ENCODE results near the gene SELENOK.
"Not testable (repeated sequence)": the region's sequence is repeated elsewhere in the genome, so short reads cannot be mapped to it uniquely, and the experiment has no call there.

Gene SELENOK

GRCh38 chr3:53891497-53892285 is at the start of gene SELENOK:
Gene SELENOK, minus strand, starts transcription at chr3:53891859.
- DNase-seq (ENCODE audit: low spot score), result peak; percentile 49

DNA sequence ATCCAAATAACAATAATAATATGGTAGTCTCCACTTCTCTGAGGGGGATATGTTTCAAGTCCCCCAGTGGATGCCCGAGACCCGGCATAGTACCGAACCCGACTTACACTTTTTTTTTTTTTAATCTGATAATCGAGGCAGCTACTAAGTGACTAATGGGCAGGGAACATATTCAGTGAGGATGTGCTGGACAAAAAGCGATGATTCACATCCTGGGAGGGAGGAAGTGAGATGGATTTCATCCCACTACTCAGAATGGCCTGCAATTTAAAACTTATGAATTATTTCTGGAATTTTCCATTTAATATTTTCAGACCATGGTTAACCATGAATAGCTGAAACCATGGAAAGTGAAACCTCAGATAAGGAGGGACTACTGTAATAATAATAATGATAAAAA is 49.5 kb upstream of the SELENOK start:
- no peak for DNase-seq (ENCODE audit: low spot score)

GRCh38 chr3:53940623-53941022 is 49.0 kb upstream of the SELENOK start:
- no peak for DNase-seq (ENCODE audit: low spot score)

DNA sequence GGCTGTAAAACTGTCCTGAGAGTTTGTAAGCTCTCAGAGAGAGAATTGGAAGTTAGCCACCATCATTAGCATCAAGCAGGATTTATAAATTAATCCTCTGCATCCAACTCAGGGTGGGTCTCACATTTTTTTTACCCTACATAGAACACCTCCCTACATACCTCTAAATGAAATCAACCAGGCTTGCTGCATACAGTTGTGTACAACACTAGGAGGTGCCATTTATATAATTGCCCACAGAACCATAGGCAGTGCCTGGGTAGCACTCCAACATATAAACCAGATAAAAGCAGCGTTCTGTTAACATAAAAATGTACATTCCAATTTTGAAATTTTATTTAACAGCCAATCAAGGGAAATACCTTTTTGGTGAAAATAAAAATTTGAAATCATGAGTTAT is 48.2 kb upstream of the SELENOK start:
- DNase-seq (ENCODE audit: low spot score), result no peak

DNA sequence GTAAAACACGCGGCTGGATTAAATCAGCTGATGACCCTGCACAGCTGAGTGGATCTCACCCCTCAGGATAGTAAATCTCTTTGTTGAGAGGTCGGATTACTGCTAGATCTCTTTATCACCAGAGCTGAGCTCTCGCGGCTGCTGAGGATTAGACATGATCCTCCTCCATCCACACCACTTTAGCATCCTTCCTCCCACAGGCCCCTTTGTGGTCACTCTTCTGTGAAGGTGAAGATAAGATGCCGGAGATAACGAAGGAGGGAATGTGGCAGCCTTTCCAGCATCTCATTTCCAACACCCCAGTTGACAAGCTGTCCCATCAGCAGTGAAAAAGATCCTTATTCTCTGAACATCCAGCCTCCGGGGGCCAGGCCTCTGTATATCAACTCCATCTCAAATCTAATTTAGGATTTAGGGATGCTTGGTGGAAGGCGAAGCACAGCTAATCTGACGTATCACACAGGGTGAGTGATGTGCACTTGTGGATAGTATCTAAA is 47.5 kb upstream of the SELENOK start:
- DNase-seq (ENCODE audit: low spot score), result no peak

GRCh38 chr3:53938645-53939044 is 47.0 kb upstream of the SELENOK start:
- DNase-seq (ENCODE audit: low spot score), result peak; percentile 10

GRCh38 chr3:53936347-53936746 is 44.7 kb upstream of the SELENOK start:
- no peak for DNase-seq (ENCODE audit: low spot score)

DNA sequence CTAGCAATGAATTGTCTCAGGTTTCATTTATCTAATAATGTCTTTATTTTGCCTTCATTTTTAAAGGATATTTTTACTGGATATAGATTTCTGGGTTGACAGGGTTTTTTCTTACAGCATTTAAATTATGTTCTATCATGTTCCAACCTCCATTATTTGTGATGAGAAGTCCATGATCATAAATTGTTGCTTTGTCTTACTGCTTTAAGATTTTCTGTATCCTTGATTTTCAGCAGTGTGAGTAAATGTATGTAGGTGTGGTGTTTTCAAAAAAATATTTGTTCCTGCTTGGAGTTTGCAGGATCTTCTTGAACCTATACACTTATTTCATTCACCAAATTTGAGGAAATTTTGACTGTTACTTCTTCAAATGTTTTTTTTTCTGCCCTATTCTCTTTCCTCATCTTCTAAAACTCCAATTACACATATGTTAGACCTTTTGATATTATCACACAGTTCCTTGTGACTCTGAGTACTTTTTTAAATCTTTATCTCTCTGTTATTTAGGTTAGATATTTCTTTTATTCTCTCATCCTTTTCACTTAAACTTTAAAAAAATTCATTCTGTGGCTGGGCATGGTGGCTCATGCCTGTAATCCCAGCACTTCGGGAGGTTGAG is 43.7 kb upstream of the SELENOK start:
- DNase-seq (ENCODE audit: low spot score), result no peak

GRCh38 chr3:53927208-53927872 is 35.7 kb upstream of the SELENOK start:
- DNase-seq (ENCODE audit: low spot score), result not testable (repeated sequence)

DNA sequence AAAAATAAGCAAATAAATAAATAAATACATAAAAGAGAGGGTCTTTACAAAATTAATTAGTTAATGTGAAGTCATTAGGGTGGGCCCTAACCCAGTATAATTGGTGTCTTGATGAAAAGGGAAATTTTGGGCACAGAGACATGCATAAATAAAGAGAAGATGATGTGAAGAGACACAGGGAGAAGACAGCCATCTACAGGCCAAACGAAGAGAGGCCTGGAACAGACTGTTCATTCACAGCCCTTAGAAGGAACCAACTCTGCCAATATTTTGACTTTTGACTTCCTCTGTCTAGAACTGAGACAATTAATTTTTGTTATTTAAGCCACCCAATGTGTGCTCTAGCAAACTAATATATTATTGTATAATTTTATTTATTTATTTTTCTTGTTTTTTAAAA is 29.6 kb upstream of the SELENOK start:
- DNase-seq (ENCODE audit: low spot score), result no peak

GRCh38 chr3:53919741-53920140 is 28.1 kb upstream of the SELENOK start:
- DNase-seq (ENCODE audit: low spot score), result no peak

DNA sequence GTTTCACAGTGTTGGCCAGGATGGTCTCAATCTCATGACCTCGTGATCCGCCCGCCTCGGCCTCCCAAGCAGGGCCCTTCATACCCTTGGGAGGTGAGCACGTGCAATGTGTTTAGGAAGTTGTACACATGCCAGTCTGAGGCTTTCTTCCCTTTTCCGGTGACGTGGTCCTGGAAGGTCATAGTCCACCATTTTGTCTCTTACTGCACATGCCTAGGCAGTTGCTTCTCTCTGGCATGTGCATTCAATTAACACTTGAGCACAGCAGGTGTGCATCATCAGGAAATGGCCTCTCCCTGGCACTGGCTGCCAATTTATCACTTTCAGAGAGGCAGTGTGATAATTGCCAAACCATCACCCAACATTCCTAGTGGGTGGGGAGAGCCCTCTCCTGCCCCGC is 21.7 kb upstream of the SELENOK start:
- DNase-seq (ENCODE audit: low spot score), result no peak

DNA sequence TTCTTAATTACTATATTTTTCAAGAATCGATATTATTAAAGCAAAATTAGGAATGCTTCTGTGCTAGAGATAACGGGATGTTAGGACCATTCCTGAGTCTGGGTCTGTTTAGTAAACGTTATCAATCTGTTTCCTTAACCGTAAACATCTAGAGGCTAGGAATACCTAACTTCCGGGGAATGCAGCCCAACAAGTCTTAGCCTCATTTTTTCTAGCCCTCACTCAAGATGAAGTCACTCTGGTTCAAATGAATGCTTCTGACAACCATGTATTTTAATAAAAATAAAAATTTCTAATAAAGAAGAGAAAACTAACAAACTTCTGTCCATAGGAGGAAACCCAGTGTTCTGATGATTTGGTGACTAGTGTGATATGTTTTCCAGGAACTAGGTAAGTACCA is 11.1 kb upstream of the SELENOK start:
- no peak for DNase-seq (ENCODE audit: low spot score)

DNA sequence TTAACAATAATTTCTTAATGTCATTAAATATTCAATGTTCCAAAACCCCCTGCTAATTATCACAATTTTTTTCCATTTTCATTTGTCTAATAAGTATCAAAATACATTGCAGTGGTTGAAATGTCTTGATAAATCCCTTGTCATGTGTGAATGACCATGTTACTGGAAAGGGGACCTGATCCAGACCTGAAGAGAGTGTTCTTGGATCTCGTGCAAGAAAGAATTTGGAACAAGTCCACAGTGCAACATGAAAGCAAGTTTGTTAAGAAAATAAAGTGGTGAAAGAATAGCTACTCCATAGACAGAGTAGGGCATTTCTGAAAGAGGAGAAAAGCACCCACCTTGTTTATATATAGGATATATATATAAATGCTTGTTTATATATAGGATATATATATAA is 10.4 kb upstream of the SELENOK start:
- DNase-seq (ENCODE audit: low spot score), result no peak

DNA sequence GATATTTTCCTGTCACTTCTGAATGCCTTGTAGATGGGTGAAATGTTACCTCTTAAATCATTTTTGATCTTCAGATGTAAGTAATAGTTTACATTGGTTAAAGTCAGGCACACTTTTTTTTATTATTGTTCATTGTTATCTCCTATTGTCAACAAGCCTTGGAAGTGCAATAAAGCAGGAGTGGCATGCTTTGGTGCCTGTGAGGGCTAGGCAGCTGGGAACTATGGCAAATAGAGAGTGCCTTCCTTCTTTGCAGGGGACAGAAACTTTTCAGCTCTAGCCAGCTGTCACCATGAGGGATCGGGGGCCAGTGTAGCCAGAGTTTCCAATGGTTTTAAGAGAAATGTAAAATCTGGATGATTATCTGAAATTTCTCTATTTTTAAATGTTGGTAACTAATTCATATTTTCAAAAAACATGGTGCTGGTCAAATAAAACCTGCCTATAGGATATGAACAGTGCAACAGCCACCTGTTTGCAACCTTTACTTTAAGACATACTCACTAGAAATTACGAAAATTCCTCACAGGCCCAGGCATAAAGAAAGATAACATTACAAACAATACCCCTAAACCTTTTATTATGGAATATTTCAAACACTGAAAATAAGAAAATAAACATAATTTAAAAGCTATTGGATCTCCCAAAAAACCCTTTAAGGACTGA is 9.1 kb upstream of the SELENOK start:
- DNase-seq (ENCODE audit: low spot score), result no peak

GRCh38 chr3:53899750-53900149 is 8.1 kb upstream of the SELENOK start:
- no peak for DNase-seq (ENCODE audit: low spot score)

- no peak for DNase-seq (ENCODE audit: low spot score)
These were observed 603 bp upstream of the SELENOK start for GRCh38 chr3:53892286-53892637.

DNA sequence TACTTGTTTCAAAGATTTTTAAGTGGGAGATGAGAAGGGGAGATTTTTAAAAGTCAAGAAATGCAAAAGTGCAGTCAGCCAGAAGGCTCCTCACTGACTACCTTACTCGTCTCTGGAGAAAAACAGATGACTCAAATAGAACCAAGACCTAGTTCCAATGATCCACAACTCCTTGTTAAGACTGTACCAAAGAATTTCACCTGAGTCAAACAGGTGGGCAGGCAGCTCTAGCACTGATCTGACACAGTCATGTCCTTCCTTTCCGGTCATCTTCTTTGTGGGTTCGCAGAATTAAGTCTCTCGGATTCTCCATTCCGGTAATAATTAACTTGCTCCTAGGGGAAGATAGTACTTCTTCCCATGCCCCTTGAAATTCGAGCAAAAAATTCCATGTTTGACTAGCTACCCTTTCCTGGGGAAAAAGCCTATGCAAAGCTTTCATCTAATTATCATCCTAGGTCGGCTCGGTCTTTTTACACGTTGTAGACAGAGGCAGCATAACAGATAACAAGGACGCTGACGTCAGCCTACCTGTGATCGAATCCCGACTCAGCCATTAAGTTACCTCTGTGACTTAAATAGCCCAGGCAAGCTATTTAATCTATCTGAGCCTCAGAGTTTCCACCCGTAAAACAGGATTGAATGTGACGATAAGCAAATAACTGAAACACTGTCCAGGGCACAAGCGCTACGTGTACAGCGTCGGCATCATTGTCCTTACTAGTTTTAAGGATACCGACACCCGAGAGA is 758 bp downstream of the SELENOK start:
- no peak for DNase-seq (ENCODE audit: low spot score)

- no peak for DNase-seq (ENCODE audit: low spot score)
These were observed 3.4 kb downstream of the SELENOK start for GRCh38 chr3:53888232-53888631.

DNA sequence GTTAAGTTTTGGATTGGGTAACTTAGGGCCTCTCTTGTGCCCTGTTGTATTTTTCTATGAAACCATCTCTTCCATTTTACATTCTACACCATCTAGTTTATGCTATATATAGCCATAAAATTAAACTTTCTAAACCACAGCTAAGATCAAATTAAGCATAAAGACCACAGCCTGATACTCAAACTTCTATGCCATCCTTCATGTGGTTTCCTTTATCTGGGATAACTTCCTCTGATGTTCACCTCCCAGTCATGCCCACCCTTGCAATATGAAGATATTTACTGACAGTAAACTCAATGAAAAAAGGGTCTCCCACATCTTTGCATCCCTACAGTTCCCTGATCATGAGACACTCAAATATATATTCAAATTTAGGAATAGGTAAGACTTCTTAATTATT is 4.2 kb downstream of the SELENOK start:
- no peak for DNase-seq (ENCODE audit: low spot score)

DNA sequence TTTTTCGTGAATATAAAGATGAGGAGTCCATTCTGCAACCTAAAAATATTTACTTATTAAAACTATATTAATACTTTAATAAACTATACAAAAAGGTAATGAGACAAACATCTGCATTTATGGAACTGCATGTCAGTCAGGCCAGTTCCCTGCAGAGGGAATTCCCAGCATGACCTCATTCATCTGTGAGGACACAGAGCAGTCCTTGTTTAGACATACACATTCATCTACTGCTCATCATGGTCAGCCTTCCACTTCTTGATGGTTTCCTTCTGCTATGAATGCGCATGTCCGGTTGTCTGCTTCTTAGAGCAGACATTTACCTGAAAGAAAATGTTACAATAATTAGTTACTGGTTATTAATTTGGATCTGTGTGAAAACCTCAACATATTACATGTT is 6.4 kb downstream of the SELENOK start:
- DNase-seq (ENCODE audit: low spot score), result no peak

GRCh38 chr3:53884623-53885022 is 7.0 kb downstream of the SELENOK start:
- DNase-seq (ENCODE audit: low spot score), result no peak

Data from HuH-7.5 (cell line).